Hepatocyte (in vitro differentiated cells): ENCODE measurements around the gene NBPF11. TPM values are rescaled to one million over a fixed set of nuclear protein-coding genes. Genes with fewer than 3 reads are reported as not detected.
A peak's percentile ranks its signal among the peaks of the same experiment; 100 is the strongest.
"Not testable (repeated sequence)": the region's sequence is repeated elsewhere in the genome, so short reads cannot be mapped to it uniquely, and the experiment has no call there.

ENCODE experiments used
- DNase-seq: peaks from one replicate; pipeline ENCODE4 v3.0.0-alpha.2; 2016; ENCODE audit warnings: low spot score
- H2AFZ ChIP-seq: fragments of 200-600 bp; sonication (generic); 2 replicates; pipeline ENCODE4 v1.6.0; 2016; ENCODE audit warnings: antibody characterized with exemption, mild to moderate bottlenecking
- H3K27ac ChIP-seq: fragments of 200-600 bp; sonication (generic); 2 replicates; pipeline ENCODE4 v1.5.1; 2016; ENCODE audit warnings: mild to moderate bottlenecking
- H3K27me3 ChIP-seq: fragments of 200-600 bp; sonication (generic); 2 replicates; pipeline ENCODE4 v1.6.1; 2016
- H3K36me3 ChIP-seq: fragments of 200-600 bp; sonication (generic); replicated peaks from 2 replicates; pipeline ENCODE4 v1.5.1; 2016; ENCODE audit warnings: low read depth; ENCODE audit not compliant: insufficient read depth
- H3K4me1 ChIP-seq: fragments of 200-600 bp; sonication (generic); 2 replicates; pipeline ENCODE4 v1.5.1; 2016; ENCODE audit warnings: mild to moderate bottlenecking, moderate library complexity; ENCODE audit not compliant: insufficient read depth
- H3K4me2 ChIP-seq: fragments of 200-600 bp; sonication (generic); 2 replicates; pipeline ENCODE4 v1.6.0; 2016
- H3K4me3 ChIP-seq: fragments of 200-600 bp; sonication (generic); 2 replicates; pipeline ENCODE4 v1.5.1; 2016; ENCODE audit warnings: mild to moderate bottlenecking
- H3K79me2 ChIP-seq: fragments of 200-600 bp; sonication (generic); 2 replicates; pipeline ENCODE4 v1.6.0; 2017; ENCODE audit warnings: mild to moderate bottlenecking
- H3K9me2 ChIP-seq: fragments of 200-600 bp; sonication (generic); replicated peaks from 2 replicates; pipeline ENCODE4 v1.6.0; 2017; ENCODE audit warnings: mild to moderate bottlenecking; ENCODE audit not compliant: insufficient read depth
- H3K9me3 ChIP-seq: fragments of 200-600 bp; sonication (generic); 2 replicates; pipeline ENCODE4 v1.5.1; 2016; ENCODE audit warnings: low read depth, mild to moderate bottlenecking
- H4K20me1 ChIP-seq: fragments of 200-600 bp; sonication (generic); 2 replicates; pipeline ENCODE4 v1.6.0; 2016; ENCODE audit warnings: mild to moderate bottlenecking; ENCODE audit not compliant: insufficient read depth, poor library complexity, severe bottlenecking
- CTCF ChIP-seq: fragments of 200-600 bp; sonication (generic); IDR thresholded peaks from 2 replicates; pipeline ENCODE4 v1.5.1; 2016; ENCODE audit warnings: antibody characterized with exemption, mild to moderate bottlenecking; ENCODE audit not compliant: poor library complexity
- WGBS: methylation state at CpG from one replicate; pipeline ENCODE4 v1.1.6; 2016; ENCODE audit warnings: low lambda C conversion rate; ENCODE audit errors: missing lambda C conversion rate; 5-methylcytosine and 5-hydroxymethylcytosine counted together
- polyA plus RNA-seq: library from polyadenylated mRNA; unstranded; fragments of >200 nt; fragmentation: Nextera tagmentation; extraction: Ambion mirVana; gene quantifications from 2 replicates; pipeline ENCODE4 v1.2.1, GENCODE V29; 2016
- total RNA-seq: library from RNA; depleted of rRNA; stranded (reverse); fragments of >200 nt; gene quantifications from 2 replicates; pipeline ENCODE4 v1.2.3, GENCODE V29; 2014

Gene NBPF11
- total and polyA plus RNA-seq, 2 experiments from 2014 or later: 9.2 to 9.9 TPM

GRCh38 chr1:148138606-148139005, 13.5 kb downstream of the NBPF11 start:
- not testable (repeated sequence) for H3K4me2 ChIP-seq, H4K20me1 ChIP-seq, DNase-seq, H2AFZ ChIP-seq, H3K27me3 ChIP-seq, H3K9me3 ChIP-seq, H3K9me2 ChIP-seq, H3K4me3 ChIP-seq, H3K79me2 ChIP-seq, H3K4me1 ChIP-seq, H3K36me3 ChIP-seq
- 80% methylated on average over 1 of the region's 2 CpGs for WGBS
- H3K27ac ChIP-seq: peak overlapping the region; percentile 43

GRCh38 chr1:148122341-148122740, 29.7 kb downstream of the NBPF11 start:
- not testable (repeated sequence) for H3K36me3 ChIP-seq, H4K20me1 ChIP-seq, H3K4me2 ChIP-seq, H3K4me3 ChIP-seq, H3K9me3 ChIP-seq, DNase-seq, H3K27me3 ChIP-seq, H2AFZ ChIP-seq, H3K79me2 ChIP-seq, H3K9me2 ChIP-seq, H3K4me1 ChIP-seq, H3K27ac ChIP-seq
- 96% methylated on average over 5 of the region's 5 CpGs for WGBS

- H4K20me1 ChIP-seq, H3K9me2 ChIP-seq, H2AFZ ChIP-seq, H3K4me1 ChIP-seq, H3K4me2 ChIP-seq, H3K4me3 ChIP-seq, H3K79me2 ChIP-seq, H3K36me3 ChIP-seq, H3K27me3 ChIP-seq, H3K27ac ChIP-seq, H3K9me3 ChIP-seq: not testable (repeated sequence)
- peak; percentile 32 for TF ChIP-seq CTCF
- DNase-seq: peak; percentile 10
- WGBS: 43% methylated on average over 5 of the region's 5 CpGs
Measured at GRCh38 chr1:148120395-148120794, 31.7 kb downstream of the NBPF11 start.

GRCh38 chr1:148095732-148096131, 56.3 kb downstream of the NBPF11 start:
- H3K79me2 ChIP-seq, DNase-seq, H3K27me3 ChIP-seq, H3K36me3 ChIP-seq, H2AFZ ChIP-seq, H3K4me1 ChIP-seq, H3K4me2 ChIP-seq, H3K27ac ChIP-seq, H3K9me2 ChIP-seq, H3K9me3 ChIP-seq, H4K20me1 ChIP-seq, H3K4me3 ChIP-seq: not testable (repeated sequence)
- 54% methylated on average over 2 of the region's 2 CpGs for WGBS

GRCh38 chr1:148086196-148086595, 65.9 kb downstream of the NBPF11 start:
- whole genome bisulfite sequencing: 40% methylated on average over 1 of the region's 1 CpG

GRCh38 chr1:148081205-148081604, 70.9 kb downstream of the NBPF11 start:
- H3K36me3 ChIP-seq, H3K79me2 ChIP-seq, H4K20me1 ChIP-seq, H2AFZ ChIP-seq, H3K27ac ChIP-seq, H3K4me1 ChIP-seq, H3K4me3 ChIP-seq, H3K4me2 ChIP-seq, DNase-seq, H3K9me3 ChIP-seq, H3K27me3 ChIP-seq, H3K9me2 ChIP-seq: not testable (repeated sequence)
- no CpG with 5 or more reads among the region's 1 CpG for WGBS

More at GRCh38 chr1:148086196-148086595, 65.9 kb downstream of the NBPF11 start:
- not testable (repeated sequence) for H3K27me3 ChIP-seq, H3K79me2 ChIP-seq, H3K27ac ChIP-seq, H3K9me3 ChIP-seq, H4K20me1 ChIP-seq, H3K4me3 ChIP-seq, H3K4me2 ChIP-seq, DNase-seq, H3K36me3 ChIP-seq, H2AFZ ChIP-seq, H3K4me1 ChIP-seq, H3K9me2 ChIP-seq
- TF ChIP-seq CTCF: peak; percentile 6

GRCh38 chr1:148078632-148079519, 73.2 kb downstream of the NBPF11 start:
- no CpG with 5 or more reads among the region's 54 CpGs for WGBS
- H3K36me3 ChIP-seq, H3K79me2 ChIP-seq, H3K4me1 ChIP-seq, H4K20me1 ChIP-seq, H3K27ac ChIP-seq, H2AFZ ChIP-seq, H3K9me2 ChIP-seq, H3K4me3 ChIP-seq, DNase-seq, H3K27me3 ChIP-seq, H3K9me3 ChIP-seq: not testable (repeated sequence)
- peak overlapping the region; percentile 63 for H3K4me2 ChIP-seq
